GM23338 (cell line): ENCODE measurements around the gene DLGAP3. TPM values are rescaled to one million over a fixed set of nuclear protein-coding genes. Genes with fewer than 3 reads are reported as not detected.

Source experiments
- ATAC-seq: fragments of 200-7000 bp; cut with Tn5 transposase; 3 replicates; pipeline ENCODE4 v1.9.1; 2020
- DNase-seq: peaks from one replicate; pipeline ENCODE4 v3.0.0-alpha.2; 2015; ENCODE audit warnings: low spot score
- H2AFZ ChIP-seq: fragments of 200-600 bp; sonication (generic); 2 replicates; pipeline ENCODE4 v1.8.0; 2016; ENCODE audit warnings: antibody characterized with exemption, mild to moderate bottlenecking, moderate library complexity
- H3F3A ChIP-seq: fragments of 200-600 bp; sonication (generic); replicated peaks from 2 replicates; pipeline ENCODE4 v1.8.0; 2017; ENCODE audit warnings: antibody characterized with exemption, mixed run types, low read depth
- H3K27ac ChIP-seq: fragments of 200-600 bp; sonication (generic); 2 replicates; pipeline ENCODE4 v1.6.1; 2016; ENCODE audit warnings: low read depth
- H3K27me3 ChIP-seq: fragments of 200-600 bp; sonication (generic); 2 replicates; pipeline ENCODE4 v1.8.0; 2016; ENCODE audit warnings: mild to moderate bottlenecking, mixed run types, moderate library complexity; ENCODE audit not compliant: insufficient read depth
- H3K36me3 ChIP-seq: fragments of 200-600 bp; sonication (generic); 2 replicates; pipeline ENCODE4 v1.8.0; 2016; ENCODE audit warnings: mild to moderate bottlenecking; ENCODE audit not compliant: insufficient read depth
- H3K4me1 ChIP-seq: fragments of 200-600 bp; sonication (generic); 2 replicates; pipeline ENCODE4 v1.8.0; 2016; ENCODE audit warnings: mild to moderate bottlenecking, moderate library complexity; ENCODE audit not compliant: insufficient read depth
- H3K4me2 ChIP-seq: fragments of 200-600 bp; sonication (generic); 2 replicates; pipeline ENCODE4 v1.7.1; 2017; ENCODE audit warnings: mixed run types
- H3K4me3 ChIP-seq: fragments of 200-600 bp; sonication (generic); 2 replicates; pipeline ENCODE4 v1.6.1; 2016; ENCODE audit warnings: mixed run types
- H3K79me2 ChIP-seq: fragments of 200-600 bp; sonication (generic); replicated peaks from 2 replicates; pipeline ENCODE4 v1.8.0; 2017; ENCODE audit warnings: mild to moderate bottlenecking; ENCODE audit not compliant: insufficient read depth
- H3K9me2 ChIP-seq: fragments of 200-600 bp; sonication (generic); 2 replicates; pipeline ENCODE4 v1.8.0; 2017; ENCODE audit not compliant: insufficient read depth
- H4K20me1 ChIP-seq: fragments of 200-600 bp; sonication (generic); replicated peaks from 2 replicates; pipeline ENCODE4 v1.8.0; 2017; ENCODE audit warnings: mild to moderate bottlenecking; ENCODE audit not compliant: insufficient read depth
- H3K27ac Mint-ChIP-seq: 2 replicates; pipeline ENCODE4 v1.8.0; 2020; ENCODE audit warnings: inconsistent platforms, mild to moderate bottlenecking, moderate library complexity, mixed read lengths
- H3K27me3 Mint-ChIP-seq: 3 replicates; pipeline ENCODE4 v1.8.0; 2022; ENCODE audit warnings: low read depth, mild to moderate bottlenecking, moderate library complexity, mixed read lengths, inconsistent platforms; ENCODE audit not compliant: insufficient read depth, poor library complexity
- H3K36me3 Mint-ChIP-seq: 3 replicates; pipeline ENCODE4 v1.8.0; 2021; ENCODE audit warnings: low read depth, mild to moderate bottlenecking, inconsistent platforms, moderate library complexity, mixed read lengths
- H3K4me1 Mint-ChIP-seq: 3 replicates; pipeline ENCODE4 v1.8.0; 2020; ENCODE audit warnings: mild to moderate bottlenecking, inconsistent platforms, mixed read lengths
- H3K4me3 Mint-ChIP-seq: 3 replicates; pipeline ENCODE4 v1.8.0; 2021; ENCODE audit warnings: moderate library complexity, mild to moderate bottlenecking, inconsistent platforms, mixed read lengths
- H3K9me3 Mint-ChIP-seq: 3 replicates; pipeline ENCODE4 v1.8.0; 2020; ENCODE audit warnings: moderate library complexity, mild to moderate bottlenecking, inconsistent platforms, mixed read lengths
- CREB1 ChIP-seq: fragments of 250-450 bp; sonication (Bioruptor Pico); IDR thresholded peaks from 2 replicates; pipeline ENCODE4 v1.5.0; 2020; ENCODE audit warnings: low read depth, mild to moderate bottlenecking, moderate library complexity
- ETS1 ChIP-seq: IDR thresholded peaks from 2 replicates; pipeline ENCODE4 v1.6.1; 2016; ENCODE audit warnings: antibody characterized with exemption
- EZH2 ChIP-seq: fragments of 200-600 bp; sonication (generic); IDR thresholded peaks from one replicate; pipeline ENCODE4 v1.8.0; 2017; ENCODE audit warnings: antibody characterized with exemption, mild to moderate bottlenecking, low read depth; ENCODE audit not compliant: unreplicated experiment
- EZH2phosphoT487 ChIP-seq: fragments of 200-600 bp; sonication (generic); IDR thresholded peaks from one replicate; pipeline ENCODE4 v1.8.1; 2018; ENCODE audit warnings: antibody characterized with exemption; ENCODE audit not compliant: unreplicated experiment
- JUNB ChIP-seq: IDR thresholded peaks from one replicate; pipeline ENCODE4 v1.6.1; 2016; ENCODE audit warnings: antibody characterized with exemption; ENCODE audit not compliant: unreplicated experiment
- NANOG ChIP-seq: IDR thresholded peaks from 2 replicates; pipeline ENCODE4 v1.6.1; 2016; ENCODE audit warnings: antibody characterized with exemption, borderline replicate concordance
- POLR2AphosphoS5 ChIP-seq: IDR thresholded peaks from 2 replicates; pipeline ENCODE4 v1.6.1; 2016; ENCODE audit warnings: antibody characterized with exemption, low read depth
- STAT1 ChIP-seq: IDR thresholded peaks from one replicate; pipeline ENCODE4 v1.6.1; 2016; ENCODE audit warnings: antibody characterized with exemption; ENCODE audit not compliant: unreplicated experiment
- ZNF114 ChIP-seq: fragments of 250-450 bp; sonication (Bioruptor Pico); IDR thresholded peaks from 2 replicates; pipeline ENCODE4 v1.5.0; 2020; ENCODE audit warnings: mild to moderate bottlenecking, moderate library complexity
- ZNF331 ChIP-seq: fragments of 250-450 bp; sonication (Bioruptor Pico); IDR thresholded peaks from 2 replicates; pipeline ENCODE4 v1.5.0; 2020; ENCODE audit warnings: low read depth, mild to moderate bottlenecking, moderate library complexity
- polyA plus RNA-seq: library from polyadenylated mRNA; unstranded; fragments of >200 nt; fragmentation: Nextera tagmentation; extraction: Ambion mirVana; gene quantifications from 2 replicates; pipeline ENCODE4 v1.2.1, GENCODE V29; 2016
- total RNA-seq: library from RNA; depleted of rRNA; stranded (reverse); fragments of >200 nt; shearing (Covaris generic); gene quantifications from 2 replicates; pipeline ENCODE4 v1.2.3, GENCODE V29; 2014
- TF ChIP-seq, protein P1 (sequence below), 2 experiments: fragments of 200-600 bp in 1 of 2; sonication (generic) in 1 of 2; conservative IDR thresholded peaks; 2 replicates each; pipeline versions ENCODE4 v1.5.1 to v1.6.1; 2016 to 2017; ENCODE audit warnings: antibody characterized with exemption in 2 of 2, low read depth in 2 of 2, mild to moderate bottlenecking in 2 of 2, moderate library complexity in 1 of 2
- TF ChIP-seq, protein P2 (sequence below): IDR thresholded peaks from one replicate; pipeline ENCODE4 v1.6.1; 2018; ENCODE audit warnings: antibody characterized with exemption; ENCODE audit not compliant: unreplicated experiment
- TF ChIP-seq, protein P3 (sequence below): fragments of 250-450 bp; sonication (Bioruptor Pico); IDR thresholded peaks from 2 replicates; pipeline ENCODE4 v1.5.0; 2020; ENCODE audit warnings: mild to moderate bottlenecking, moderate library complexity

DLGAP3 gene
- total and polyA plus RNA-seq, 2 experiments from 2014 or later = 7.1 to 13.7 TPM

DNA sequence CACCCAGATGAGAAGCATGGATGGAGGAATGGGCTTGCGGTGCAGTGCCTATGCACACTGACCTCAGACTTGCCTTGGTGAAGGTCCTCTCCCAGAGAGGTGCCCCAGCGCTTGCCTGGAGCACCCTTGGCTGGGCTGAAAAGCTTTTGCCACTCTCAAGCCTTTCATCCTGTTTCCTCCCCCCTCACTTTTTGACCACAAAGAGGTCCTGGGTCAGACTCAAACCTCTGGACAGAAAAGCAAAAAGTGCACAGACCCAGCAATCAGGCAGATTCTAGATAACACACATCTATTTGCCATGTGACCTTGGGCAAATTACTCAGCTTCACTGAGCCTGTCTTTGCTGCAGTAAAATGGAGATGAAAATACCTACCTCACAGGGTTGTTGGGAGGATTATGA, 48.4 kb upstream of the DLGAP3 start:
- H3K4me2 ChIP-seq = no peak overlapping the region
- Mint-ChIP-seq H3K36me3 (no peaks in the 10 kb centered on the region), H3K4me3 (no peak overlapping the region), H3K9me3 (no peaks in the 10 kb centered on the region), H3K4me1 (peaks cover 12% of the 10 kb centered on the region), H3K27me3 (peaks cover 10% of the 10 kb centered on the region), H3K27ac (no peak overlapping the region)
- H3K4me1 ChIP-seq = no peaks in the 10 kb centered on the region
- H3K36me3 ChIP-seq = no peaks in the 10 kb centered on the region; the same call in 1 of the 2 replicates
- ATAC-seq (no peak), DNase-seq (no peak)
- no peak overlapping the region for H3K27ac ChIP-seq
- no peak overlapping the region for H2AFZ ChIP-seq
- no peak overlapping the region for H3K4me3 ChIP-seq
- no peaks in the 10 kb centered on the region for H3K9me2 ChIP-seq
- H3K79me2 ChIP-seq = no peaks in the 10 kb centered on the region
- 0 out of 2 replicates have a peak, but pooled peaks cover 2% of the 10 kb centered on the region for H3F3A ChIP-seq
- no peaks in the 10 kb centered on the region for H4K20me1 ChIP-seq
- peaks cover 13% of the 10 kb centered on the region for H3K27me3 ChIP-seq
- TF ChIP-seq, protein P1, sequence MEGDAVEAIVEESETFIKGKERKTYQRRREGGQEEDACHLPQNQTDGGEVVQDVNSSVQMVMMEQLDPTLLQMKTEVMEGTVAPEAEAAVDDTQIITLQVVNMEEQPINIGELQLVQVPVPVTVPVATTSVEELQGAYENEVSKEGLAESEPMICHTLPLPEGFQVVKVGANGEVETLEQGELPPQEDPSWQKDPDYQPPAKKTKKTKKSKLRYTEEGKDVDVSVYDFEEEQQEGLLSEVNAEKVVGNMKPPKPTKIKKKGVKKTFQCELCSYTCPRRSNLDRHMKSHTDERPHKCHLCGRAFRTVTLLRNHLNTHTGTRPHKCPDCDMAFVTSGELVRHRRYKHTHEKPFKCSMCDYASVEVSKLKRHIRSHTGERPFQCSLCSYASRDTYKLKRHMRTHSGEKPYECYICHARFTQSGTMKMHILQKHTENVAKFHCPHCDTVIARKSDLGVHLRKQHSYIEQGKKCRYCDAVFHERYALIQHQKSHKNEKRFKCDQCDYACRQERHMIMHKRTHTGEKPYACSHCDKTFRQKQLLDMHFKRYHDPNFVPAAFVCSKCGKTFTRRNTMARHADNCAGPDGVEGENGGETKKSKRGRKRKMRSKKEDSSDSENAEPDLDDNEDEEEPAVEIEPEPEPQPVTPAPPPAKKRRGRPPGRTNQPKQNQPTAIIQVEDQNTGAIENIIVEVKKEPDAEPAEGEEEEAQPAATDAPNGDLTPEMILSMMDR (conservative IDR thresholded peaks at IDR 0.05; ENCODE audit: low read depth in 2 of 2) = no peak
- TF ChIP-seq ZNF114 (CRISPR knock-in tag) = no peak
- no peak for TF ChIP-seq ZNF331 (CRISPR knock-in tag)
- TF ChIP-seq STAT1 = no peak
- no peak for TF ChIP-seq POLR2AphosphoS5
- TF ChIP-seq JUNB = no peak
- no peak for TF ChIP-seq ETS1
- TF ChIP-seq, protein P2, sequence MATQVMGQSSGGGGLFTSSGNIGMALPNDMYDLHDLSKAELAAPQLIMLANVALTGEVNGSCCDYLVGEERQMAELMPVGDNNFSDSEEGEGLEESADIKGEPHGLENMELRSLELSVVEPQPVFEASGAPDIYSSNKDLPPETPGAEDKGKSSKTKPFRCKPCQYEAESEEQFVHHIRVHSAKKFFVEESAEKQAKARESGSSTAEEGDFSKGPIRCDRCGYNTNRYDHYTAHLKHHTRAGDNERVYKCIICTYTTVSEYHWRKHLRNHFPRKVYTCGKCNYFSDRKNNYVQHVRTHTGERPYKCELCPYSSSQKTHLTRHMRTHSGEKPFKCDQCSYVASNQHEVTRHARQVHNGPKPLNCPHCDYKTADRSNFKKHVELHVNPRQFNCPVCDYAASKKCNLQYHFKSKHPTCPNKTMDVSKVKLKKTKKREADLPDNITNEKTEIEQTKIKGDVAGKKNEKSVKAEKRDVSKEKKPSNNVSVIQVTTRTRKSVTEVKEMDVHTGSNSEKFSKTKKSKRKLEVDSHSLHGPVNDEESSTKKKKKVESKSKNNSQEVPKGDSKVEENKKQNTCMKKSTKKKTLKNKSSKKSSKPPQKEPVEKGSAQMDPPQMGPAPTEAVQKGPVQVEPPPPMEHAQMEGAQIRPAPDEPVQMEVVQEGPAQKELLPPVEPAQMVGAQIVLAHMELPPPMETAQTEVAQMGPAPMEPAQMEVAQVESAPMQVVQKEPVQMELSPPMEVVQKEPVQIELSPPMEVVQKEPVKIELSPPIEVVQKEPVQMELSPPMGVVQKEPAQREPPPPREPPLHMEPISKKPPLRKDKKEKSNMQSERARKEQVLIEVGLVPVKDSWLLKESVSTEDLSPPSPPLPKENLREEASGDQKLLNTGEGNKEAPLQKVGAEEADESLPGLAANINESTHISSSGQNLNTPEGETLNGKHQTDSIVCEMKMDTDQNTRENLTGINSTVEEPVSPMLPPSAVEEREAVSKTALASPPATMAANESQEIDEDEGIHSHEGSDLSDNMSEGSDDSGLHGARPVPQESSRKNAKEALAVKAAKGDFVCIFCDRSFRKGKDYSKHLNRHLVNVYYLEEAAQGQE = no peak
- TF ChIP-seq EZH2 = no peak
- no peak for TF ChIP-seq CREB1 (CRISPR knock-in tag)
- no peak for TF ChIP-seq EZH2phosphoT487
- TF ChIP-seq, protein P3, sequence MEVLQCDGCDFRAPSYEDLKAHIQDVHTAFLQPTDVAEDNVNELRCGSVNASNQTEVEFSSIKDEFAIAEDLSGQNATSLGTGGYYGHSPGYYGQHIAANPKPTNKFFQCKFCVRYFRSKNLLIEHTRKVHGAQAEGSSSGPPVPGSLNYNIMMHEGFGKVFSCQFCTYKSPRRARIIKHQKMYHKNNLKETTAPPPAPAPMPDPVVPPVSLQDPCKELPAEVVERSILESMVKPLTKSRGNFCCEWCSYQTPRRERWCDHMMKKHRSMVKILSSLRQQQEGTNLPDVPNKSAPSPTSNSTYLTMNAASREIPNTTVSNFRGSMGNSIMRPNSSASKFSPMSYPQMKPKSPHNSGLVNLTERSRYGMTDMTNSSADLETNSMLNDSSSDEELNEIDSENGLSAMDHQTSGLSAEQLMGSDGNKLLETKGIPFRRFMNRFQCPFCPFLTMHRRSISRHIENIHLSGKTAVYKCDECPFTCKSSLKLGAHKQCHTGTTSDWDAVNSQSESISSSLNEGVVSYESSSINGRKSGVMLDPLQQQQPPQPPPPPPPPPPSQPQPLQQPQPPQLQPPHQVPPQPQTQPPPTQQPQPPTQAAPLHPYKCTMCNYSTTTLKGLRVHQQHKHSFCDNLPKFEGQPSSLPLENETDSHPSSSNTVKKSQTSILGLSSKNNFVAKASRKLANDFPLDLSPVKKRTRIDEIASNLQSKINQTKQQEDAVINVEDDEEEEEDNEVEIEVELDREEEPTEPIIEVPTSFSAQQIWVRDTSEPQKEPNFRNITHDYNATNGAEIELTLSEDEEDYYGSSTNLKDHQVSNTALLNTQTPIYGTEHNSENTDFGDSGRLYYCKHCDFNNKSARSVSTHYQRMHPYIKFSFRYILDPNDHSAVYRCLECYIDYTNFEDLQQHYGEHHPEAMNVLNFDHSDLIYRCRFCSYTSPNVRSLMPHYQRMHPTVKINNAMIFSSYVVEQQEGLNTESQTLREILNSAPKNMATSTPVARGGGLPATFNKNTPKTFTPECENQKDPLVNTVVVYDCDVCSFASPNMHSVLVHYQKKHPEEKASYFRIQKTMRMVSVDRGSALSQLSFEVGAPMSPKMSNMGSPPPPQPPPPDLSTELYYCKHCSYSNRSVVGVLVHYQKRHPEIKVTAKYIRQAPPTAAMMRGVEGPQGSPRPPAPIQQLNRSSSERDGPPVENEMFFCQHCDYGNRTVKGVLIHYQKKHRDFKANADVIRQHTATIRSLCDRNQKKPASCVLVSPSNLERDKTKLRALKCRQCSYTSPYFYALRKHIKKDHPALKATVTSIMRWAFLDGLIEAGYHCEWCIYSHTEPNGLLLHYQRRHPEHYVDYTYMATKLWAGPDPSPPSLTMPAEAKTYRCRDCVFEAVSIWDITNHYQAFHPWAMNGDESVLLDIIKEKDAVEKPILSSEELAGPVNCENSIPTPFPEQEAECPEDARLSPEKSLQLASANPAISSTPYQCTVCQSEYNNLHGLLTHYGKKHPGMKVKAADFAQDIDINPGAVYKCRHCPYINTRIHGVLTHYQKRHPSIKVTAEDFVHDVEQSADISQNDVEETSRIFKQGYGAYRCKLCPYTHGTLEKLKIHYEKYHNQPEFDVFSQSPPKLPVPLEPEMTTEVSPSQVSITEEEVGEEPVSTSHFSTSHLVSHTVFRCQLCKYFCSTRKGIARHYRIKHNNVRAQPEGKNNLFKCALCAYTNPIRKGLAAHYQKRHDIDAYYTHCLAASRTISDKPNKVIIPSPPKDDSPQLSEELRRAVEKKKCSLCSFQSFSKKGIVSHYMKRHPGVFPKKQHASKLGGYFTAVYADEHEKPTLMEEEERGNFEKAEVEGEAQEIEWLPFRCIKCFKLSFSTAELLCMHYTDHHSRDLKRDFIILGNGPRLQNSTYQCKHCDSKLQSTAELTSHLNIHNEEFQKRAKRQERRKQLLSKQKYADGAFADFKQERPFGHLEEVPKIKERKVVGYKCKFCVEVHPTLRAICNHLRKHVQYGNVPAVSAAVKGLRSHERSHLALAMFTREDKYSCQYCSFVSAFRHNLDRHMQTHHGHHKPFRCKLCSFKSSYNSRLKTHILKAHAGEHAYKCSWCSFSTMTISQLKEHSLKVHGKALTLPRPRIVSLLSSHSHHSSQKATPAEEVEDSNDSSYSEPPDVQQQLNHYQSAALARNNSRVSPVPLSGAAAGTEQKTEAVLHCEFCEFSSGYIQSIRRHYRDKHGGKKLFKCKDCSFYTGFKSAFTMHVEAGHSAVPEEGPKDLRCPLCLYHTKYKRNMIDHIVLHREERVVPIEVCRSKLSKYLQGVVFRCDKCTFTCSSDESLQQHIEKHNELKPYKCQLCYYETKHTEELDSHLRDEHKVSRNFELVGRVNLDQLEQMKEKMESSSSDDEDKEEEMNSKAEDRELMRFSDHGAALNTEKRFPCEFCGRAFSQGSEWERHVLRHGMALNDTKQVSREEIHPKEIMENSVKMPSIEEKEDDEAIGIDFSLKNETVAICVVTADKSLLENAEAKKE (CRISPR knock-in tag) = no peak
- TF ChIP-seq NANOG = no peak
